ENCODE measurements around the gene CARD9.

DNA sequence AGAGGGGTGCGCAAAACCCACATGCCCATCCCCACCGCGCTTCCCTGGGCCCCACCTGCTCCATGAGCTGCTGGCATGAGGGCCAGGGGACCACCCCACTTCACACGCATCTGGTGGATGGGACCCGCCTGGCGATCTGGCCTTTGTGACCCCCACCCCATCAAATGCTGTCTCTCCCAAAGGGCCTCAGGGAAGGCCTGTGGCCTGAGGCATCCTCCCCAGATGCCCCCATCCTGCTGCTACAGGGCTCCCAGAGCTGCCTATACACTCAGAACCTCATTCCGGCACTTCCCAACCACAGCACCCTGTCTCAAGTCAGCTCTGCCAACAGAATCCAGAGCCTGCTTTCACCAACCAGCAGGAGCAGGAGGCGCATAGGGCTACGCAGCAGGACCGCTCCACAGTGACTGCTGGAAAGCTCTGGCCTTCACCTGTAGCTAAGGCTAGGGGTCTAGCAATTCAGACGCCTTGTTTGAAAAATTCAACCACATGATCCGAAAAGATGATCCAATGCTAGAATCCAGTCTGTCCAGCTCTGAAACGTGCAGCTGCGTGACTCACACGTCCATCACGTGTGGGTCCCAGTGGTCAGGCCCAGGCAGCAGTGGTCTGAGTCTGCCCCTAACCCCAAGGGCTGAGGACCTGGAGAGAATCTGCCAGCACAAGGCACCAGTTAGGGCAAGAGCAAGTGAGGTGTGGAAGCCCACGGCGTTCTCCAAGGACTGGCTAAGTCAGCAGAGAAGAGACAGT, 27.9 kb upstream of the CARD9 start:
- TF ChIP-seq, protein P1, sequence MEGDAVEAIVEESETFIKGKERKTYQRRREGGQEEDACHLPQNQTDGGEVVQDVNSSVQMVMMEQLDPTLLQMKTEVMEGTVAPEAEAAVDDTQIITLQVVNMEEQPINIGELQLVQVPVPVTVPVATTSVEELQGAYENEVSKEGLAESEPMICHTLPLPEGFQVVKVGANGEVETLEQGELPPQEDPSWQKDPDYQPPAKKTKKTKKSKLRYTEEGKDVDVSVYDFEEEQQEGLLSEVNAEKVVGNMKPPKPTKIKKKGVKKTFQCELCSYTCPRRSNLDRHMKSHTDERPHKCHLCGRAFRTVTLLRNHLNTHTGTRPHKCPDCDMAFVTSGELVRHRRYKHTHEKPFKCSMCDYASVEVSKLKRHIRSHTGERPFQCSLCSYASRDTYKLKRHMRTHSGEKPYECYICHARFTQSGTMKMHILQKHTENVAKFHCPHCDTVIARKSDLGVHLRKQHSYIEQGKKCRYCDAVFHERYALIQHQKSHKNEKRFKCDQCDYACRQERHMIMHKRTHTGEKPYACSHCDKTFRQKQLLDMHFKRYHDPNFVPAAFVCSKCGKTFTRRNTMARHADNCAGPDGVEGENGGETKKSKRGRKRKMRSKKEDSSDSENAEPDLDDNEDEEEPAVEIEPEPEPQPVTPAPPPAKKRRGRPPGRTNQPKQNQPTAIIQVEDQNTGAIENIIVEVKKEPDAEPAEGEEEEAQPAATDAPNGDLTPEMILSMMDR (conservative IDR thresholded peaks at IDR 0.05 in 1 of 2, IDR thresholded peaks at IDR 0.05 in 1 of 2; ENCODE audit: low read depth in 1 of 2, low read length in 2 of 2), result no peak
- no peak for TF ChIP-seq EZH2 (IDR thresholded peaks at IDR 0.05; ENCODE audit: low read length, missing control alignments)

All from fibroblast of lung (primary cell).